ENCODE measurements around the gene PCSK5. TPM values are rescaled to one million over a fixed set of nuclear protein-coding genes. Genes with fewer than 3 reads are reported as not detected.
A peak's percentile ranks its signal among the peaks of the same experiment; 100 is the strongest.
"Not testable (repeated sequence)": the region's sequence is repeated elsewhere in the genome, so short reads cannot be mapped to it uniquely, and the experiment has no call there.

PCSK5 gene
- total RNA-seq, 1 donor from 2014 or later: 57.4 TPM

- not testable (repeated sequence) for DNase-seq (ENCODE audit: low read depth)
These were observed 190.8 kb downstream of the PCSK5 start for GRCh38 chr9:76081281-76081680.

- DNase-seq (ENCODE audit: low read depth): no peak
These were observed 191.6 kb downstream of the PCSK5 start for GRCh38 chr9:76082057-76082456.

- no peak for DNase-seq (ENCODE audit: low read depth)
These were observed 195.1 kb downstream of the PCSK5 start for GRCh38 chr9:76085596-76085995.

GRCh38 chr9:76086539-76086938 is 196.1 kb downstream of the PCSK5 start:
- DNase-seq (ENCODE audit: low read depth): peak; percentile 2

GRCh38 chr9:76087976-76088375 is 197.5 kb downstream of the PCSK5 start:
- no peak for DNase-seq (ENCODE audit: low read depth)

- DNase-seq (ENCODE audit: low read depth): no peak
These were observed 199.9 kb downstream of the PCSK5 start for GRCh38 chr9:76090330-76090729.

- DNase-seq (ENCODE audit: low read depth): no peak
These were observed 200.4 kb downstream of the PCSK5 start for GRCh38 chr9:76090909-76091308.

- no peak for DNase-seq (ENCODE audit: low read depth)
These were observed 202.1 kb downstream of the PCSK5 start for GRCh38 chr9:76092572-76092971.

GRCh38 chr9:76095585-76095984 is 205.1 kb downstream of the PCSK5 start:
- no peak for DNase-seq (ENCODE audit: low read depth)

GRCh38 chr9:76099516-76099915 is 209.0 kb downstream of the PCSK5 start:
- no peak for DNase-seq (ENCODE audit: low read depth)

- DNase-seq (ENCODE audit: low read depth): no peak
These were observed 210.6 kb downstream of the PCSK5 start for GRCh38 chr9:76101075-76101474.

- no peak for DNase-seq (ENCODE audit: low read depth)
These were observed 211.0 kb downstream of the PCSK5 start for GRCh38 chr9:76101491-76101890.

- no peak for DNase-seq (ENCODE audit: low read depth)
These were observed 211.5 kb downstream of the PCSK5 start for GRCh38 chr9:76101947-76102346.

GRCh38 chr9:76103531-76104315 is 213.2 kb downstream of the PCSK5 start:
- no peak for DNase-seq (ENCODE audit: low read depth)

- no peak for DNase-seq (ENCODE audit: low read depth)
These were observed 217.0 kb downstream of the PCSK5 start for GRCh38 chr9:76107482-76107881.

- peak; percentile 23 for DNase-seq (ENCODE audit: low read depth)
These were observed 219.5 kb downstream of the PCSK5 start for GRCh38 chr9:76109953-76110352.

GRCh38 chr9:76112151-76112550 is 221.7 kb downstream of the PCSK5 start:
- no peak for DNase-seq (ENCODE audit: low read depth)

- DNase-seq (ENCODE audit: low read depth): no peak
These were observed 223.7 kb downstream of the PCSK5 start for GRCh38 chr9:76114144-76114543.

- no peak for DNase-seq (ENCODE audit: low read depth)
These were observed 224.9 kb downstream of the PCSK5 start for GRCh38 chr9:76115396-76115795.

GRCh38 chr9:76115982-76116646 is 225.6 kb downstream of the PCSK5 start:
- no peak for DNase-seq (ENCODE audit: low read depth)

GRCh38 chr9:76116913-76117312 is 226.4 kb downstream of the PCSK5 start:
- peak; percentile 16 for DNase-seq (ENCODE audit: low read depth)

GRCh38 chr9:76127637-76128036 is 237.2 kb downstream of the PCSK5 start:
- no peak for DNase-seq (ENCODE audit: low read depth)

- no peak for DNase-seq (ENCODE audit: low read depth)
These were observed 245.4 kb downstream of the PCSK5 start for GRCh38 chr9:76135902-76136301.

Measured in renal cortical epithelial cell (primary cell).